GM13977 (cell line): ENCODE data around the gene TH.

Source experiments
- DNase-seq: peaks from one replicate; pipeline ENCODE4 v3.0.0; 2012; ENCODE audit warnings: low spot score
- CTCF ChIP-seq: IDR thresholded peaks from 2 replicates; pipeline ENCODE4 v1.5.1; 2012; ENCODE audit warnings: mild to moderate bottlenecking, control low read depth; ENCODE audit not compliant: insufficient read depth; ENCODE audit errors: extremely low read depth, missing control alignments
- in situ Hi-C: fragments of 300-500 bp; cut with MboI; formaldehyde crosslinking; loops from one replicate; pipeline ENCODE4 v1.12.0; 2022; ENCODE audit warnings: low sequenced_read_pairs, low pct_unique_long_range_greater_than_20kb, mixed read lengths, inconsistent platforms; ENCODE audit not compliant: unreplicated experiment

The TH gene

GRCh38 chr11:2171591-2172003 is at the start of gene TH:
Gene TH, minus strand, starts transcription at chr11:2171815. Its CDS starts 29 bp downstream, at chr11:2171786.
- DNase-seq = no peak
- no peak for TF ChIP-seq CTCF
- in situ Hi-C loops = loop anchor here (25.0 kb wide), 1 partner anchor 484 kb away; the partner anchor contains the start of gene KRTAP5-6

- no peak for TF ChIP-seq CTCF
- no peak for DNase-seq
- in situ Hi-C loops = no loop called here
These were observed 49.4 kb upstream of the TH start for GRCh38 chr11:2221024-2221423.

- no peak for DNase-seq
- no peak for TF ChIP-seq CTCF
- in situ Hi-C loops = no loop called here
These were observed 48.7 kb upstream of the TH start for GRCh38 chr11:2220173-2220771.

GRCh38 chr11:2219318-2220017 is 47.9 kb upstream of the TH start:
- TF ChIP-seq CTCF = no peak
- in situ Hi-C loops = no loop called here
- DNase-seq = no peak

GRCh38 chr11:2218031-2218633 is 46.5 kb upstream of the TH start:
- DNase-seq = no peak
- in situ Hi-C loops = no loop called here
- no peak for TF ChIP-seq CTCF

- in situ Hi-C loops = no loop called here
- TF ChIP-seq CTCF = no peak
- no peak for DNase-seq
These were observed 45.8 kb upstream of the TH start for GRCh38 chr11:2217211-2218030.
